HFF-Myc (cell line): ENCODE measurements around the gene SORCS2.
A peak's percentile ranks its signal among the peaks of the same experiment; 100 is the strongest.

Experiments
- DNase-seq: peaks from one replicate; pipeline ENCODE4 v3.0.0-alpha.2; 2011; ENCODE audit warnings: low read depth; ENCODE audit errors: extremely low read depth
- H3K4me3 ChIP-seq: replicated peaks from 2 replicates; pipeline ENCODE4 v1.5.1; 2011; ENCODE audit warnings: low read depth, mild to moderate bottlenecking, control low read depth, low read length
- CTCF ChIP-seq: IDR thresholded peaks from 2 replicates; pipeline ENCODE4 v1.5.1; 2012; ENCODE audit warnings: mild to moderate bottlenecking, low read depth, low read length, control low read depth; ENCODE audit errors: missing control alignments

SORCS2 gene

DNA sequence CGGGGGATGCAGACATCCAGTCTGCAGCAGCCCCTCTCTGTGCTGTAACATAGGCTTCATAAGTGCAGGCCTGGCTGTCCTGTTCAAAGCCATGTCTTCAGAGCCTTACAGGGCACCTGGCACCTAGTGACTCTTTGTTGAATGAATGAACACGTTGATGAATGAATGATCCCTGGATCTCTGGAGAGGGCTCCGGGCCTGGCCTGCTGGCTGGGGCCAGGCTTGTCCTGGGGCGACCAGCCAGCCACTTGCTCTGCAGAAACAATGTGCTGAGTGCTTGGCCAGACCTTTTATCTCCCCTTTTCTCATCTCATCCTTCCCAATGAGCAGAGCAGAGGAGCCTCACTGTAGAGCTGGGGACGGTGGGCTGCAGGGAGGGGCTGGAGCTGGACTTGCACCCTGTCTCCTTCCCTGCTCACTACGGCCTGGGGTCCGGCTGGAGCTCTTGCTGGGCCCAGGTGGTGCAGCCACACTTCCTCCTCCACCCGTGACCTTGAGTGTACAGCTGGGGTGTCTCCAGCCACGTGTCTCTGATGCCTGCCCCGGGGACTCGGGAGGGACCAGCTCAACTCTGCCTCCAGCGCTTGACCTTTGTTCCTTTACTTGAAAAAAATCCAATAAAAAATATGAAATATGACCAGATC is 164.5 kb downstream of the SORCS2 start:
- no peak for TF ChIP-seq CTCF
- no peak overlapping the region for H3K4me3 ChIP-seq
- no peak for DNase-seq

- no peak for DNase-seq
- no peak for TF ChIP-seq CTCF
- no peak overlapping the region for H3K4me3 ChIP-seq
These were observed 165.0 kb downstream of the SORCS2 start for GRCh38 chr4:7357323-7357722.

GRCh38 chr4:7358100-7358735 is 165.9 kb downstream of the SORCS2 start:
- no peak for TF ChIP-seq CTCF
- peak; percentile 61 for DNase-seq
- no peak overlapping the region for H3K4me3 ChIP-seq

DNA sequence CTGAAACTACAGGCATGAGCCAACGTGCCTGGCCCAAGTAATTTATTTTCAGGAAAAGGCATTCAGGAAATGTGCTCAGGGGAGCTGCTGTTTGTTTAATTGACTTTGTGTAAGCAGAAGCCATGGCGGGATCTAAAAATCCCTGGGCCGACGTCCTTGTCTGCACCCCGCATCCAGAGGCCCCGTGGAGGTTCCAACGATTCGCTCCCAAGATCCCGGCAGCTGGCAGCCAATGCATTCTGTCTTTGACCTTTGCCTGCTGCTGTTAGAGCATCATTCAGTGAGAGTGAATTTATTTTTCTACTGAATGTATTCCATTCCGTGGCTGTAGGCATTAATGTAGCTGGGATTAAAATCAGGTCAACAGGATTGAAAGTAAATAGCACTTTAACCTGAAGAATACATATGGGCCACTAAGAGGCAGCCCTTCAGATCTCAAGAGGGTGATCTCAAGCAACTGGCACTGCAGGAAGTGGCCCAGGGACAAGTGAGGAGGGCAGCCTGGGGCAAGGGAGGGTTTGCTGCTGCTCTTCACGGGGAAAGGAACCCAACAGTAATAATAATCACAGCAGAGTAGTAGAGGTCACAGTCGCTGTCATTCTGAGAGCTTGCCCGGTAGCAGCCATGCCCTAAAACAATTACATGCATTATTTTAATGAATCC is 167.2 kb downstream of the SORCS2 start:
- no peak for TF ChIP-seq CTCF
- no peak for DNase-seq
- no peak overlapping the region for H3K4me3 ChIP-seq

- DNase-seq = no peak
- no peak overlapping the region for H3K4me3 ChIP-seq
- no peak for TF ChIP-seq CTCF
These were observed 168.5 kb downstream of the SORCS2 start for GRCh38 chr4:7360806-7361205.

DNA sequence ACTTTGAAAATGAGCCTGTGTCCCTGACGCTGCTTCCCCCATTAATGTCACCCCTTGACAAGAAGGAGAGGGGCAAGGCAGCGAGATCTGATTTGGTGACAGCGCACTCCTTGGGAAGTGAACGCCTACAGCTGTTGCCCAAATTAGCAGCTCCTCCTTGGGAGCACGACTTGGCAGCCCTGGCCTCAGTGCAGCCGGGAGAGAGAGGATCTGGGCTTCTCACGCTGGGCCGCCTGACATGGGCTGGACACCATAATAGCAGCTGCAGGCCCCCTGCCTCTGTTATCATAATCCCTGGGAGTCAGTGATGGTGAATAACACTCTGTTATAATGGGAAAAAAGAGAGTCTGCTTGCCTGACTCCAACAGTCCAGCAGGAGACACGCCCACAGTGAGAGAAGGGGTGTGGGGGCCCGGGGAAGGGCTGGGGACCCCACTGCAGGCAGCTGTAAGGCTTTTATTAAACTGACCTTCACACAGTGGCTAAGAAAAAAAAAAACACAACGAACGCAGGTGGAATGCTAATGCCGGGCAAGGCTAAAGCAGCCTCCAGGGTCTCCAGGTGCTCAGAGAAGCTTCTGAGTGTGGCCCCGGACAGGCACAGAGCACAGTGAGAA is 169.1 kb downstream of the SORCS2 start:
- TF ChIP-seq CTCF = no peak
- no peak for DNase-seq
- H3K4me3 ChIP-seq = no peak overlapping the region
